ENCODE results near the gene ASS1.
A peak's percentile ranks its signal among the peaks of the same experiment; 100 is the strongest.

DNA sequence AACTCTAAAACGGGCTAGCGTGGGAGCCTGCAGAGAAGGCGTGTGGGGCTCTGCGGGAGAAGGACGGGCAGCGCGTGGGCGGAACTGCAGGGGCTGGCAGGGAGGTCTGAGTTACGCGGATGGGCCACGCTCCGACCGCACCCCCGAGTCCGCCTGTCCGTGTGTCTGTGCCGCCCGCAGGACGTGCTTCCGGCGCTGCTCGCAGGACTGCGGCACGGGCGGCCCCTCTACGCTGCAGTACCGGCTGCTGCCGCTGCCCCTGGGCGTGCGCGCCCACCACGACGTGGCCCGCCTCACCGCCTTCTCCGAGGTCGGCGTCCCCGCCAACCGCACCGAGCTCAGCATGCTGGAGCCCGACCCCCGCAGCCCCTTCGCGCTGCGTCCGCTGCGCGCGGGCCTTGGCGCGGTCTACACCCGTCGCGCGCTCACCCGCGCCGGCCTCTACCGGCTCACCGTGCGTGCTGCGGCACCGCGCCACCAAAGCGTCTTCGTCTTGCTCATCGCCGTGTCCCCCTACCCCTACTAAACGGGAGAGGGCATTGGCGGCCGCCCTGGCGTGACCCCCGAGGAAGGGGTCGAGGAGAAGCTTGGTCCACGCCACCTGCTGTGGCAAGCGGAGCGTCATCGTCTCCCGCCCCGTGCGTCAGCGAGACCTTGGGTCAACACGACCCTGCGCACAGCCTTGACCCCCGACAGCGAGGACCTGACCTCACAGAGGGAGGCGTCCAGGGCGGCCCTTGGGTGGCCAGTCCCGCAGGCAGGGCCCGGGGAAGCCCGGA lies 11.4 kb upstream of the ASS1 start:
- TF ChIP-seq CTCF (IDR thresholded peaks at IDR 0.05) = peak; percentile 57 to 73 (median 59)
- TF ChIP-seq POLR2A (IDR thresholded peaks at IDR 0.05) = no peak

Measured in testis (tissue), 2 donors.